NB4 (cell line): Measurements from ENCODE around the gene GALK1.

Experiments
- MYC ChIP-seq: IDR thresholded peaks from 2 replicates; pipeline ENCODE4 v1.6.1; 2011; ENCODE audit warnings: low read depth, low read length
- POLR2A ChIP-seq: IDR thresholded peaks from 2 replicates; pipeline ENCODE4 v1.6.1; 2011; ENCODE audit warnings: mild to moderate bottlenecking; ENCODE audit not compliant: insufficient read length; ENCODE audit errors: extremely low read depth
- TF ChIP-seq, protein P1 (sequence below): IDR thresholded peaks from one replicate; pipeline ENCODE4 v1.5.1; 2012; ENCODE audit warnings: low read depth, low read length
- TF ChIP-seq, protein P2 (sequence below): IDR thresholded peaks from 2 replicates; pipeline ENCODE4 v1.6.1; 2011; ENCODE audit warnings: low read depth, low read length

GRCh38 chr17:75740631-75741077 is 24.3 kb downstream of the GALK1 start:
- TF ChIP-seq POLR2A, result no peak
- TF ChIP-seq, protein P1, sequence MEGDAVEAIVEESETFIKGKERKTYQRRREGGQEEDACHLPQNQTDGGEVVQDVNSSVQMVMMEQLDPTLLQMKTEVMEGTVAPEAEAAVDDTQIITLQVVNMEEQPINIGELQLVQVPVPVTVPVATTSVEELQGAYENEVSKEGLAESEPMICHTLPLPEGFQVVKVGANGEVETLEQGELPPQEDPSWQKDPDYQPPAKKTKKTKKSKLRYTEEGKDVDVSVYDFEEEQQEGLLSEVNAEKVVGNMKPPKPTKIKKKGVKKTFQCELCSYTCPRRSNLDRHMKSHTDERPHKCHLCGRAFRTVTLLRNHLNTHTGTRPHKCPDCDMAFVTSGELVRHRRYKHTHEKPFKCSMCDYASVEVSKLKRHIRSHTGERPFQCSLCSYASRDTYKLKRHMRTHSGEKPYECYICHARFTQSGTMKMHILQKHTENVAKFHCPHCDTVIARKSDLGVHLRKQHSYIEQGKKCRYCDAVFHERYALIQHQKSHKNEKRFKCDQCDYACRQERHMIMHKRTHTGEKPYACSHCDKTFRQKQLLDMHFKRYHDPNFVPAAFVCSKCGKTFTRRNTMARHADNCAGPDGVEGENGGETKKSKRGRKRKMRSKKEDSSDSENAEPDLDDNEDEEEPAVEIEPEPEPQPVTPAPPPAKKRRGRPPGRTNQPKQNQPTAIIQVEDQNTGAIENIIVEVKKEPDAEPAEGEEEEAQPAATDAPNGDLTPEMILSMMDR, result no peak
- TF ChIP-seq, protein P2, sequence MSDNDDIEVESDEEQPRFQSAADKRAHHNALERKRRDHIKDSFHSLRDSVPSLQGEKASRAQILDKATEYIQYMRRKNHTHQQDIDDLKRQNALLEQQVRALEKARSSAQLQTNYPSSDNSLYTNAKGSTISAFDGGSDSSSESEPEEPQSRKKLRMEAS, result no peak
- TF ChIP-seq MYC, result no peak
